IPS-NIHi7 (cell line): ENCODE data around the gene CHST15.
"Not testable (repeated sequence)": the region's sequence is repeated elsewhere in the genome, so short reads cannot be mapped to it uniquely, and the experiment has no call there.

Experiments used
- DNase-seq: peaks from one replicate; pipeline ENCODE4 v3.0.0; 2012; ENCODE audit warnings: mixed read lengths; ENCODE audit errors: extremely low spot score

The CHST15 gene

GRCh38 chr10:124124123-124124768 lies 30.8 kb upstream of the CHST15 start:
- DNase-seq: no peak

DNA sequence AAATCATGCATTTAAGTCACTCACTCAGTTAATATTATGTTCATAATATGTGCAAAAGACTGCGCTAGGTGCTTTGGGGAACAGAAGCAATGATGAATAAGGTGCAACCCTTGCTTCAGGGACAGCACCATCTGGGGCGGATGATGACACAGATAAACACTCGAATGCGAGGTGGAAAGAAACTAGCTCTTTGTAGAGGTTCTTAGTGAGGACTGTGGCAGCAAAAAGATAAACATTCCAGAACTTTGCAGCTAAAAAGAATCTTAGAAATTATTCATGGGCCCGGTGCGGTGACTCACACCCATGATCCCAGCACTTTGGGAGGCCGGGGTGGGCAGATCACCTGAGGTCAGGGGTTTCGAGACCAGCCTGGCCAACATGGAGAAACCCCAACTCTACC lies 29.8 kb upstream of the CHST15 start:
- no peak for DNase-seq

DNA sequence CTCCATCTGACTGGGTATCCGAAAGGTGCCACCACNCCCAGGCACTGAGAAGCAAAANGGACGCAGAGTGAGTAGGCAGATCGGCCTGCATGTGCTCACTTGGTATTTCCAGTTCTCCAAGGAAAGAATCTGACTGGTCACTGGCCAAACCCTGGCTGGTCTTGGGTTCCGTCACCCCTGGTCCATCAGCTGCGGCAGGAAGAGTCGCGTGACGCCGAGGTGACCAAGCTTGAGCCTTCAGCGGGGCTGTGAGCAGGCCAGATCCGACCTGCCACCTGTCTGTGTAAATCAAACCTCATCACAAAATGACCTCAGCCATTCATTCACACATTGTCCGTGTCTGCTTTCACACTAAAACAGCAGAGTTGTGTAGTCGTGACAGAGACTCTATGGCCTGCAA lies 28.8 kb upstream of the CHST15 start:
- no peak for DNase-seq

DNA sequence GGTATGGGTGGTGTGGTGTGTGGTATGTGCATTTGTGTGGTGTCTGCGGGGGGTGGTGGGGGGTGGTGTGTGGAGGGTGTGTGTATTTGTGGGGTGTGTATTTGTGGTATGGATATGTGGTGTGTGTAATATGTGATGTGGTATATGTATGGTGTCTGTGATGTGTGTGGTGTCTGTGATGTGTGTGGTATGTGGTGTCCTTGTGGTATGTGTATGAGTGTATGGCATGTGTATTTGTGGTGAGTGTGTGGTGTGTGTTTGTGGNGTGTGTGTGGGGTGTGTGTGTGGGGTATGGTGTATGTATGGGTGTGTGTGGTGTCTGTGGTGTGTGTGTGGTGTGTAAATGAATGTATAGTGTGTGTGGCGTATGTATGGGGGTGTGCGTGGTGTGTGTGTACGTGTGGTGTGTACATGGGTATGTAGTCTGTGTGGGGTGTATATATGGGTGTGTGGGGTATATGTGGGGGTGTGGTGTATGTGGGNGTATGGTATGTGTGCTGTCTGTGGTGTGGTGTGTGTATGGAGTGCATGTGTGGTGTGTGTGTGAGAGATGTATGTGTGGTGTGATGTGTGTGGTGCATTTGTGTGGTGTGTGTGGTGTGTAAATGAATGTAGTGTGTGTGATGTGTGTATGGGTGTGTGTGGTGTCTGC lies 27.1 kb upstream of the CHST15 start:
- no peak for DNase-seq

DNA sequence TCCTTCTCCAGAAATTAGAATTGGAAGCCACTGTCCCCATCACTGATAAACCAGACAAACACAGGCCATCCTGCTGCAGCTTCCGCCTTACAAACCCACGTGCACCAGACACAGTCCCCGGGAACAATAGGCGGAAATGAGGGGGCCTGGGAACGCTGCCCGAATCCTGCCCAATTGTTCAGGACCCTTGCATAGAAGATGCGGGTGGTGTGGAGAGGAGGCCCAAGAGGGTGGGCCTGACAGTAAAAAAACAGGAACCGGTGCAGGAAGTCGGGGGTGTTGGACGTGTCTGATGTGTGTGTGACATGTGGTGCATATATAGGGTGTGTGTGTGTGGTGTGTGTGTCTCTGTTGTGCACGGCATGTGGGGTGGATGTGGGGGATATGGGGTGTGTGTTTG lies 26.5 kb upstream of the CHST15 start:
- no peak for DNase-seq

DNA sequence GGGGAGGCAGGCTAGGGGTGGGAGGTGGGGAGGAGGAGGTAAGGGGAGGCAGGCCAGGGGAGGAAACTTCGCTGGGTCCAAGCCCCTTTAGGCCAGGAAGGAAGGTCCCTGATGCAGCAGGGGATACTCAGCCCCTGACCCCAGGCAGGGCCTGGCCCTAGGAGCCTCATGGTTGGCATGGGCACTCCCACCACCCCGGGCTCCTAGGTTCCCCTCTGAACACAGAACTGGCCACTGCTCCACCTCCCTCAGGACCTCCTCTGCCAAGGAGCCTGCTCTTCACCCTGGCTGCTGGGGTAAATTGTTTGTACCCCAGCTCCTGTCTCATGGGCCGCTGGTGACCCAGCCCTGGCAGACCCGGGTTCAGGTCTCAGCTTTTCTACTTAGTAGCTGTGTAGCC lies 25.8 kb upstream of the CHST15 start:
- no peak for DNase-seq

GRCh38 chr10:124117833-124118232 lies 24.4 kb upstream of the CHST15 start:
- DNase-seq: no peak

DNA sequence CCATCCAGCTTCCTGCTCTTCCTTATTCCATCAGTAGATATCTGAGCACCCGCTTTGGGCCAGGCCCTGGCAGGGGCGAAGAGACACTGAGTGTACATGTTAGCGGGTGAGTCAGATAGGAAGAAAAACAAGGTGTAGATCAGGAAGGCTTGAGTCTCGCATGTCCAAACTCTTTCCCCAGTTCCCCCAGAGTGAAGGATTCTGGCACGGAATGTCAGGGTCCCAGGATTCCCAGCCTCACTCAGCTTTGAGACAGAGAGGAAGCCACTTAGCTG lies 24.1 kb upstream of the CHST15 start:
- no peak for DNase-seq

DNA sequence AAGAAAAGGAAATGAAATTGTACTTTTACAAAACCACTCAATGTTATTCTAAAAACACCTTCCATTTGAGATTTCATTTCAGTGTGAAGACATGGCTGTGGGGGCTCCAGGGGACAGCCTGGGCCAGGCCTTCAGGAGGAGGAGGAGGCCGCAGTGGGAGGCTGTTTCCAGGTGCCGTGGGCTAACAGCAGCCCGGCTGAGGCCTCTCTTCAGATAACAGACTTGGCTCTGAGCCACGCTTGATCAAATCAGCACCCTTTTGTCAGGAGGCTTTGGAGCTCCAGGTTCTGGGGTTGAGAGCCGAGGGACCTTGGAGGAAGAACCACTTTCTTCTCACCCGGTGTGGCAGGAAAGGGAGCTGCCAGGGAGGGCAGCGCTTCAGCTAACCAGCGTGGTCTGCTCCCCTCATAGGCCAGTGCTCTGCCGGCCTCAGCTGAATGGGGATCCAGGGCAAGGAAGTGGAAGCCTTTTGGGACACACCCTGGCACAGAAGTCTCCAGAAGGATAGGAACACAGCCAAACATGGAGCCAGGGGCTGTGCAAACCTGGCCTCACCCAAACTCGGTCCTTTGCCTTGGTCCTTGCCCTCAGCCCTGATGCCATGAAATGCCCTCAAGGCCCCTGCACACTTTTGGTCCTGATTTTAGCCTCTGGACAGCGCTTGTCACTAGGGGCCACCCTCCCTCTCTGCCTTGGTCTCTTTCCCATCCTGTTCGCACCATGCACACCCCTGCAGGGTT lies 23.5 kb upstream of the CHST15 start:
- DNase-seq: no peak

GRCh38 chr10:124114696-124115095 lies 21.3 kb upstream of the CHST15 start:
- no peak for DNase-seq

- no peak for DNase-seq
Observed at GRCh38 chr10:124112891-124113580, 19.6 kb upstream of the CHST15 start.

DNA sequence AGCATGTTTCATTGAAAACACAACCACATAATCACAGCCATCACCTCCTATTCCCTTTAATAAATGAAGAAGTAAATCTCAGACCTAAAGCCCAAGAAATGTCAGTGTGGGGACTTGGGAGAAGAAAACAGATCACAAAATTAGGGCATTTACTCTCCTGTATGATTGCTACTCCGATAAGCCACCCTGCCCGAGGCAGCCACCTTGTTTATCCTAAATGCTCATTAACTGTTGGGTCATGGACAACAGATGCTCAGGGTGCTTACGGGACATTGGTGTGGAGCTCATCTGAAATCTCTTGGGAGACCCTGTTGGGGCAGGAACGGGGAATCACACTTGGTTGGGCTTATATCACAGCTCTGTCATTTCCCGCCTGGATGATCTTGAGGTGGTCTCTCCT lies 17.5 kb upstream of the CHST15 start:
- no peak for DNase-seq

- no peak for DNase-seq
Observed at GRCh38 chr10:124109261-124109660, 15.9 kb upstream of the CHST15 start.

DNA sequence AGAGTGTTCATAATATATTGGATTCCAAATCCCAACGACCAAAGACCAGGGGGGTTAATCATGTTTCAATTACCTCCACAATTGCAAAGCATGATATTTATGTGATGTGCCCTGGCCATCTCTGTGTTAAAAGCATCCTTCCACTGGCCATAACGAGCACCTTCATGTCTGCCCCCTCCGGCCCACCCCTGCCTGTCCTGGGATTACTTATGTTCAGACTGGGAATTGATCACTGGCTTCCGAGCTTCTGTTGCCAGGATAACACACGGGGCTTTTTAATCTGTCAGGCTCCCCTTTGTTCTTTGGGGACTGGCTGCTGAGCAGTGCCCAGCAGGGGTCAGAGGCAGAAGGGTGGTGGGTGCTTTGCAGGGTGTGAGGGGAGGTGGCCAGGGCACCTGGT lies 13.7 kb upstream of the CHST15 start:
- no peak for DNase-seq

DNA sequence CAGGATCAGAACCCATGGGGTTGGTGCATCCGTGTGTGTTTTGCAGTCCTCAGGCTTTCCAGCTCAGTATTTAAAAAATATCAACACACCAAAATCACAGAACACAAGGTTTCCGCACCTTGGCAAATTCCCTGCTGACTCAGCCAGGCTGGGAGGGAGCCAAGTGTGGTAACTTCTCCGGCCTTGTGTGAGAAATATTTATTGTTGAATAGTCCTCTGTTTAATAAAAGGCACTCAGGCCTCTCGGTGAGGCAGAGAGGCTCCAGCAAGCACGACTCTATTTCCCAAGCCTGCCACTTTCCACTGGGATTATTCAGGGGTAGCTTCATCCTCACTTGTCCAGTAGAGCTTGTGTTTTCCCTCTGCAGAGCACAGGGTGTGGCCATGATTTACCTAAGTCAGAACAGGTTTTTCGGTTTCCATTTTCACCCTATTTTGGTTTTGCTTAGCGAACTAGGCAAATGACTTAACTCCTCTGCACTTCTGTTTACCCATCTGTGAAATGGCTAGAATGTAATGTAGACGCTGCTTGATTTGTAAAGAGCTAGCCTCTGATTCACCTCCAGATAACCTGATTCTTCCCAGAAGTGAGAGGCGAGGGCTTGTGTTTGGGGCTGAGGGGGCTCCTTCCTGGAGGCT lies 13.0 kb upstream of the CHST15 start:
- DNase-seq: no peak

- no peak for DNase-seq
Observed at GRCh38 chr10:124105594-124105993, 12.2 kb upstream of the CHST15 start.

GRCh38 chr10:124105045-124105444 lies 11.6 kb upstream of the CHST15 start:
- no peak for DNase-seq

- DNase-seq: no peak
Observed at GRCh38 chr10:124104011-124104627, 10.7 kb upstream of the CHST15 start.

GRCh38 chr10:124101351-124101750 lies 8.0 kb upstream of the CHST15 start:
- no peak for DNase-seq

DNA sequence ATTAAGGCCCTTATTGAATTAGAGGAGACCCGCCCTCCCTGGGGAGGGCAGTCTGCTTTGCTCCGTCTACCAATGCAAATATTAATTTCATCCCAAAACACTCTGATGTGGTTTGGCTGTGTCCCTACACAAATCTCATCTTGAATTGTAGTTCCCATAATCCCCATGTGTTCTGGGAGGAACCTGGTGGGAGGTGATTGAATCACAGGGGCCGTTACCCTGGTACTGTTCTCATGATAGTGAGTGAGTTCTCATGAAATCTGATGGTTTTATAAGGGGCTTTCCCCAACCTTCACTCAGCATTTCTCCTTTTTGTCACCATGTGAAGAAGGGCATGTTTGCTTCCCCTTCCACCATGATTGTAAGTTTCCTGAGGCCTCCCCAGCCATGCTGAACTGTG lies 7.3 kb upstream of the CHST15 start:
- DNase-seq: not testable (repeated sequence)

DNA sequence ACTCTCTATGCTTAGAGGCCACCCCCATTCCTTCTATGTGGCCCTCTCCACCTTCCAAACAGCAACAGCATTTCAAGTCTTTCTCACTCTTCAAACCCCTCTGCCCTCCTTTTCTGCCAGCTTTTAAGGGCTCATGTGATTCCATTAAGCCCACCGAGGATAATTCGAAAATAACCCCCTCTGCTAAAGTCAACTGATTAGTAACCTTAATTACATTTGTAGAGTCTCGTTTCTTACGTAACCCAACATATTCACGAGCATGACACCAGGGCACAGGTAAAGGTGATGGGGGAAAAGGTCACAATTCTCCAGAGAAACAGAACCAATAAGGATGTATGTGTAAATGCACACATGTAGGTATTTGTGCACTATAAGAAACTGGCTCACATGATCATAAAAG lies 6.7 kb upstream of the CHST15 start:
- no peak for DNase-seq

DNA sequence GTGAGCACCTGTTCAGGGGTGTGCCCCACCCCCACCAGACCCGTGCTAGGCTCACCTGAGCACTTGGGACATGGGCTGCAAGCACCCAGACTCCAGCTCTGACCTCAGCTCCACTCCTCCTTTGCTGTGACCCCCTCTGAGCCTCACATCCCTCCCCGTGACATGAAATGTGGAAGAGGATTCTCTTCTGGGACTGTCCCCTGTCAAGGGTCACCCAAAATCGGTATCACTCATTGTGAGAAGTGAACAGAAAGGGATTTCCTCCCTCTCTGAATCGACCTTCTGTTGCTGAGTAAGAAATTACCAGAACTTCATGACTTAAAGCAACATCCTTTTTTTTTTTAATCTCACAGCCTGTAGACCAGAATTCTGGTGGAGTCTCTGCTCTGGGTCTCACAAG lies 6.2 kb upstream of the CHST15 start:
- no peak for DNase-seq
